Measurements from ENCODE around the gene ZFAND2B. TPM values are rescaled to one million over a fixed set of nuclear protein-coding genes. Genes with fewer than 3 reads are reported as not detected.

Gene ZFAND2B
- total and polyA plus RNA-seq, 2 donors from 2014 or later = 44.8 to 72.6 TPM

- no peaks in the 10 kb centered on the region for H3K9me3 ChIP-seq (ENCODE audit: control insufficient read depth in 2 of 3, insufficient read depth in 1 of 3, low read length in 3 of 3)
- no peak for TF ChIP-seq CTCF (IDR thresholded peaks at IDR 0.05; ENCODE audit: borderline replicate concordance, extremely low read depth, insufficient read depth)
- H3K27me3 ChIP-seq (ENCODE audit: control insufficient read depth, insufficient read depth, low read length) = no peaks in the 10 kb centered on the region
- peak overlapping the region; percentile 65 to 98 (median 91) for H3K9ac ChIP-seq (ENCODE audit: low read length in 3 of 3)
- H3K4me3 ChIP-seq (ENCODE audit: low read length in 3 of 3) = peak overlapping the region; percentile 77 to 92 (median 82)
- intact Hi-C loops (cut with DNase I) = no loop called here
- DNase-seq (no peak), FAIRE-seq (no peak)
- peak overlapping the region; percentile 96 to 98 for H3K27ac ChIP-seq (ENCODE audit: low read depth in 2 of 2, low read length in 2 of 2)
- peaks cover 6 to 48% (median 36%) of the 10 kb centered on the region in 3 donors for H3K4me1 ChIP-seq (ENCODE audit: control insufficient read depth in 2 of 3, insufficient read depth in 2 of 3, low read depth in 1 of 3, low read length in 3 of 3)
- H3K36me3 ChIP-seq (ENCODE audit: control insufficient read depth in 2 of 3, insufficient read depth in 3 of 3, low read length in 3 of 3) = peaks cover 0 to 5% (median 2%) of the 10 kb centered on the region in 3 donors
Measured at GRCh38 chr2:219244789-219245147, 38.2 kb downstream of the ZFAND2B start.

- no peak for FAIRE-seq
- peak; percentile 95 to 98 (median 97) for DNase-seq
- intact Hi-C loops (cut with DNase I) = no loop called here
- Histone ChIP-seq H3K9me3 (ENCODE audit: control insufficient read depth in 2 of 3, insufficient read depth in 1 of 3, low read length in 3 of 3) (no peaks in the 10 kb centered on the region), H3K27me3 (ENCODE audit: control insufficient read depth, insufficient read depth, low read length) (no peaks in the 10 kb centered on the region), H3K4me3 (ENCODE audit: low read length in 3 of 3) (peak within 1 kb of the TSS; percentile 77 to 92 (median 82)), H3K27ac (ENCODE audit: low read depth in 2 of 2, low read length in 2 of 2) (peak within 1 kb of the TSS; percentile 96 to 98), H3K36me3 (ENCODE audit: control insufficient read depth in 2 of 3, insufficient read depth in 3 of 3, low read length in 3 of 3) (peaks cover 0 to 2% (median 1%) of the 10 kb centered on the region in 3 donors), H3K9ac (ENCODE audit: low read length in 3 of 3) (peak within 1 kb of the TSS; percentile 65 to 98 (median 91)), H3K4me1 (ENCODE audit: control insufficient read depth in 2 of 3, insufficient read depth in 2 of 3, low read depth in 1 of 3, low read length in 3 of 3) (peaks cover 6 to 54% (median 41%) of the 10 kb centered on the region in 3 donors)
- TF ChIP-seq CTCF (IDR thresholded peaks at IDR 0.05; ENCODE audit: borderline replicate concordance, extremely low read depth, insufficient read depth) = no peak
Measured at GRCh38 chr2:219245148-219245898, 38.7 kb downstream of the ZFAND2B start, which contains the start of the genes GLB1L and STK16. GLB1L (minus strand) TSS chr2:219245444; CDS start chr2:219243573, 1,871 bp downstream. STK16 (plus strand) TSS chr2:219245479; CDS start chr2:219246000, 521 bp downstream.

- H3K9ac ChIP-seq (ENCODE audit: low read length in 3 of 3) = peak overlapping the region; percentile 65 to 98 (median 91)
- H3K9me3 ChIP-seq (ENCODE audit: control insufficient read depth in 2 of 3, insufficient read depth in 1 of 3, low read length in 3 of 3) = no peaks in the 10 kb centered on the region
- H3K27me3 ChIP-seq (ENCODE audit: control insufficient read depth, insufficient read depth, low read length) = no peaks in the 10 kb centered on the region
- FAIRE-seq = no peak
- H3K27ac ChIP-seq (ENCODE audit: low read depth in 2 of 2, low read length in 2 of 2) = peak overlapping the region; percentile 96 to 98
- intact Hi-C loops (cut with DNase I) = no loop called here
- TF ChIP-seq CTCF (IDR thresholded peaks at IDR 0.05; ENCODE audit: borderline replicate concordance, extremely low read depth, insufficient read depth) = no peak
- peak overlapping the region; percentile 77 to 92 (median 82) for H3K4me3 ChIP-seq (ENCODE audit: low read length in 3 of 3)
- peaks cover 6 to 59% (median 45%) of the 10 kb centered on the region in 3 donors for H3K4me1 ChIP-seq (ENCODE audit: control insufficient read depth in 2 of 3, insufficient read depth in 2 of 3, low read depth in 1 of 3, low read length in 3 of 3)
- peaks cover 2 to 6% (median 3%) of the 10 kb centered on the region in 3 donors for H3K36me3 ChIP-seq (ENCODE audit: control insufficient read depth in 2 of 3, insufficient read depth in 3 of 3, low read length in 3 of 3)
- peak in 1 of 5 donors; percentile 40 for DNase-seq
Measured at GRCh38 chr2:219245899-219246230, 39.3 kb downstream of the ZFAND2B start.
